GM18498 (cell line): ENCODE results near the gene SAMD4B.
A peak's percentile ranks its signal among the peaks of the same experiment; 100 is the strongest.

ENCODE experiments used
- ATAC-seq: cut with Tn5 transposase; IDR thresholded peaks from one replicate; pipeline ENCODE4 v1.9.1; 2021; ENCODE audit warnings: mild to moderate bottlenecking, moderate library complexity; ENCODE audit not compliant: unreplicated experiment

SAMD4B gene

GRCh38 chr19:39407410-39407659 lies 65.1 kb downstream of the SAMD4B start:
- no peak for ATAC-seq

GRCh38 chr19:39407660-39408391 lies 65.6 kb downstream of the SAMD4B start:
- no peak for ATAC-seq

- ATAC-seq: no peak
These were observed 66.4 kb downstream of the SAMD4B start for GRCh38 chr19:39408392-39409207.

- ATAC-seq: peak; percentile 3
These were observed 67.2 kb downstream of the SAMD4B start for GRCh38 chr19:39409208-39410016.

- ATAC-seq: peak; percentile 20
These were observed 68.0 kb downstream of the SAMD4B start for GRCh38 chr19:39410017-39410830.

- no peak for ATAC-seq
These were observed 68.5 kb downstream of the SAMD4B start for GRCh38 chr19:39410831-39411080.

GRCh38 chr19:39411081-39411831 lies 69.0 kb downstream of the SAMD4B start:
- no peak for ATAC-seq

GRCh38 chr19:39411832-39412099 lies 69.5 kb downstream of the SAMD4B start:
- ATAC-seq: peak; percentile 27

- ATAC-seq: peak; percentile 59
These were observed 70.1 kb downstream of the SAMD4B start, which contains the start of gene PLEKHG2 for GRCh38 chr19:39412100-39412866. Gene PLEKHG2 (plus strand): TSS chr19:39412669. CDS start chr19:39414087, 1,418 bp downstream.

- ATAC-seq: no peak
These were observed 70.6 kb downstream of the SAMD4B start for GRCh38 chr19:39412867-39413271.

GRCh38 chr19:39413272-39413910 lies 71.2 kb downstream of the SAMD4B start:
- ATAC-seq: no peak

- ATAC-seq: no peak
These were observed 71.8 kb downstream of the SAMD4B start for GRCh38 chr19:39413911-39414608.

- ATAC-seq: no peak
These were observed 73.2 kb downstream of the SAMD4B start for GRCh38 chr19:39415111-39416046.

- no peak for ATAC-seq
These were observed 74.2 kb downstream of the SAMD4B start for GRCh38 chr19:39416152-39417120.

- ATAC-seq: no peak
These were observed 75.4 kb downstream of the SAMD4B start for GRCh38 chr19:39417463-39418181.

GRCh38 chr19:39419003-39419402 lies 76.8 kb downstream of the SAMD4B start:
- no peak for ATAC-seq
